GM23338 (cell line): Measurements from ENCODE around the gene ARHGEF39.

Source experiments
- CREB1 ChIP-seq: fragments of 250-450 bp; sonication (Bioruptor Pico); IDR thresholded peaks from 2 replicates; pipeline ENCODE4 v1.5.0; 2020; ENCODE audit warnings: low read depth, mild to moderate bottlenecking, moderate library complexity
- CTCF ChIP-seq, 2 experiments: fragments of 200-600 bp in 1 of 2; sonication (generic) in 1 of 2; conservative IDR thresholded peaks; 2 replicates each; pipeline versions ENCODE4 v1.5.1 to v1.6.1; 2016 to 2017; ENCODE audit warnings: antibody characterized with exemption in 2 of 2, low read depth in 2 of 2, mild to moderate bottlenecking in 2 of 2, moderate library complexity in 1 of 2
- EZH2 ChIP-seq: fragments of 200-600 bp; sonication (generic); IDR thresholded peaks from one replicate; pipeline ENCODE4 v1.8.0; 2017; ENCODE audit warnings: antibody characterized with exemption, mild to moderate bottlenecking, low read depth; ENCODE audit not compliant: unreplicated experiment
- EZH2phosphoT487 ChIP-seq: fragments of 200-600 bp; sonication (generic); IDR thresholded peaks from one replicate; pipeline ENCODE4 v1.8.1; 2018; ENCODE audit warnings: antibody characterized with exemption; ENCODE audit not compliant: unreplicated experiment
- JUNB ChIP-seq: IDR thresholded peaks from one replicate; pipeline ENCODE4 v1.6.1; 2016; ENCODE audit warnings: antibody characterized with exemption; ENCODE audit not compliant: unreplicated experiment
- NANOG ChIP-seq: IDR thresholded peaks from 2 replicates; pipeline ENCODE4 v1.6.1; 2016; ENCODE audit warnings: antibody characterized with exemption, borderline replicate concordance
- POLR2AphosphoS5 ChIP-seq: IDR thresholded peaks from 2 replicates; pipeline ENCODE4 v1.6.1; 2016; ENCODE audit warnings: antibody characterized with exemption, low read depth
- REST ChIP-seq: IDR thresholded peaks from one replicate; pipeline ENCODE4 v1.6.1; 2018; ENCODE audit warnings: antibody characterized with exemption; ENCODE audit not compliant: unreplicated experiment
- ZNF331 ChIP-seq: fragments of 250-450 bp; sonication (Bioruptor Pico); IDR thresholded peaks from 2 replicates; pipeline ENCODE4 v1.5.0; 2020; ENCODE audit warnings: low read depth, mild to moderate bottlenecking, moderate library complexity
- ZNF462 ChIP-seq: fragments of 250-450 bp; sonication (Bioruptor Pico); IDR thresholded peaks from 2 replicates; pipeline ENCODE4 v1.5.0; 2020; ENCODE audit warnings: mild to moderate bottlenecking, moderate library complexity

GRCh38 chr9:35636135-35636876, 28.7 kb downstream of the ARHGEF39 start:
- no peak for TF ChIP-seq CTCF (conservative IDR thresholded peaks at IDR 0.05; ENCODE audit: low read depth in 2 of 2)
- TF ChIP-seq POLR2AphosphoS5 = no peak
- no peak for TF ChIP-seq EZH2
- TF ChIP-seq REST = no peak
- no peak for TF ChIP-seq JUNB
- TF ChIP-seq CREB1 (CRISPR knock-in tag) = no peak
- no peak for TF ChIP-seq EZH2phosphoT487
- TF ChIP-seq ZNF462 = no peak
- no peak for TF ChIP-seq NANOG
- TF ChIP-seq ZNF331 = no peak
